Prostate gland (tissue), 2 donors: ENCODE measurements around the gene SLC37A1.

Source experiments
- POLR2AphosphoS5 ChIP-seq: sonication (generic); formaldehyde crosslinking; IDR thresholded peaks from one replicate; pipeline ENCODE4 v1.6.1; 2017; ENCODE audit warnings: antibody characterized with exemption
- TF ChIP-seq, protein P1 (sequence below), 4 experiments: fragments of 200-600 bp in 2 of 4; fragments of 450-650 bp in 2 of 4; sonication (generic) in 2 of 4; IDR thresholded peaks; 1 replicate in 3 of 4; 2 replicates in 1 of 4; pipeline ENCODE4 v1.5.1; 2016 to 2019; ENCODE audit warnings: antibody characterized with exemption in 4 of 4, mild to moderate bottlenecking in 2 of 4, moderate library complexity in 2 of 4

GRCh38 chr21:42480736-42481135, 32.9 kb upstream of the SLC37A1 start:
- TF ChIP-seq POLR2AphosphoS5, result no peak
- TF ChIP-seq, protein P1, sequence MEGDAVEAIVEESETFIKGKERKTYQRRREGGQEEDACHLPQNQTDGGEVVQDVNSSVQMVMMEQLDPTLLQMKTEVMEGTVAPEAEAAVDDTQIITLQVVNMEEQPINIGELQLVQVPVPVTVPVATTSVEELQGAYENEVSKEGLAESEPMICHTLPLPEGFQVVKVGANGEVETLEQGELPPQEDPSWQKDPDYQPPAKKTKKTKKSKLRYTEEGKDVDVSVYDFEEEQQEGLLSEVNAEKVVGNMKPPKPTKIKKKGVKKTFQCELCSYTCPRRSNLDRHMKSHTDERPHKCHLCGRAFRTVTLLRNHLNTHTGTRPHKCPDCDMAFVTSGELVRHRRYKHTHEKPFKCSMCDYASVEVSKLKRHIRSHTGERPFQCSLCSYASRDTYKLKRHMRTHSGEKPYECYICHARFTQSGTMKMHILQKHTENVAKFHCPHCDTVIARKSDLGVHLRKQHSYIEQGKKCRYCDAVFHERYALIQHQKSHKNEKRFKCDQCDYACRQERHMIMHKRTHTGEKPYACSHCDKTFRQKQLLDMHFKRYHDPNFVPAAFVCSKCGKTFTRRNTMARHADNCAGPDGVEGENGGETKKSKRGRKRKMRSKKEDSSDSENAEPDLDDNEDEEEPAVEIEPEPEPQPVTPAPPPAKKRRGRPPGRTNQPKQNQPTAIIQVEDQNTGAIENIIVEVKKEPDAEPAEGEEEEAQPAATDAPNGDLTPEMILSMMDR (IDR thresholded peaks at IDR 0.05), result no peak
